ENCODE measurements around the gene TNFRSF12A.

The TNFRSF12A gene

DNA sequence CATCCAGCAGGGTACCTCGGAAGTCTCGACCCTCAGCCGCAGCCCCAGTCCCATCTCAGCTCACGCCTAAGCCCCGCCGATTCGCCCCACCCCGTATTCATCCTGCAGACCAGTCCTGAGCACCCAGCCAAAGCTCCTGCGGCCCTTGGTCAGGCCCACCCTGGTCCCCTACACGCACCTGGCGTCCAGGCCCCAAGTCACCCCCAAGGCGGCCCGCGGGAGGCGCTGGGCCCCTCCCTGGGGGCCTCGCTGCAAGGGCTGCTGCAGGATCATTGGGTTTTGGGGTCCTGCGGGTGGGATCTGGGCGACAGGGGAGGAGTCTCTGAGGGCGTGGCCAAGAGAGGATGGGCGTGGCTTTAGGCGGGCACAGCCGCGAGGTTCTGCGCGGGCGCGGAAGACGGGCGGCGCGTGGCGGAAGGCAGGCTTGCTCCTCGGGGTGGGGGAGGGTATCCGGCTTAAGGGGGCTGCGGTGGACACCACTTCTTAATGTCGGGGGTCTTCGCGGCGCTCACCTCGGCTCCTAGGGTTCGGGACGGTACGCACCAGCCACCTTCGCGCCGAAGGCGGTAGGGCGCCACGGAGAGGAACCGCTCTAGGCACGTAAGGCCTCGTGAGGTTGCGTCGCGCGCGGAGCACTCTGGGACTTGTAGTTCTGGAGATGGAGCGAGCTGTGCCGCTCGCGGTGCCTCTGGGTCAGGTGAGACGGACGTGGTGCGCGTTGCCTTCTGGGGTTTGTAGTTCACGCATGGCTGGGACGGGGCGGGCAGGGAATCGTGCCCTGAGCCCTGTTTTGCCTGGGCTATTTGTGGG is 3.7 kb downstream of the TNFRSF12A start, which contains the start of the genes HCFC1R1 and THOC6:
TSS of gene HCFC1R1 (minus strand) at position 274 of the 810 bp plus-strand sequence. CDS start at position 273, 1 bp downstream.
TSS of gene THOC6 (plus strand) at position 367 of the 810 bp plus-strand sequence. CDS start at position 659, 292 bp downstream.
- peaks cover 8% of the 10 kb centered on the region for H3K4me1 ChIP-seq (ENCODE audit: control insufficient read depth, insufficient read depth, low read length)
- H3K9ac ChIP-seq (ENCODE audit: low read depth, low read length), result peak within 1 kb of the TSS; percentile 87
- H3K36me3 ChIP-seq (ENCODE audit: control insufficient read depth, insufficient read depth, low read length), result peaks cover 25% of the 10 kb centered on the region
- peaks cover 2% of the 10 kb centered on the region for H3K27me3 ChIP-seq (ENCODE audit: control insufficient read depth, insufficient read depth, low read length)
- H3K9me3 ChIP-seq (ENCODE audit: control insufficient read depth, insufficient read depth, low read length), result no peaks in the 10 kb centered on the region
- peak within 1 kb of the TSS; percentile 95 for H3K4me3 ChIP-seq (ENCODE audit: low read depth, low read length)

DNA sequence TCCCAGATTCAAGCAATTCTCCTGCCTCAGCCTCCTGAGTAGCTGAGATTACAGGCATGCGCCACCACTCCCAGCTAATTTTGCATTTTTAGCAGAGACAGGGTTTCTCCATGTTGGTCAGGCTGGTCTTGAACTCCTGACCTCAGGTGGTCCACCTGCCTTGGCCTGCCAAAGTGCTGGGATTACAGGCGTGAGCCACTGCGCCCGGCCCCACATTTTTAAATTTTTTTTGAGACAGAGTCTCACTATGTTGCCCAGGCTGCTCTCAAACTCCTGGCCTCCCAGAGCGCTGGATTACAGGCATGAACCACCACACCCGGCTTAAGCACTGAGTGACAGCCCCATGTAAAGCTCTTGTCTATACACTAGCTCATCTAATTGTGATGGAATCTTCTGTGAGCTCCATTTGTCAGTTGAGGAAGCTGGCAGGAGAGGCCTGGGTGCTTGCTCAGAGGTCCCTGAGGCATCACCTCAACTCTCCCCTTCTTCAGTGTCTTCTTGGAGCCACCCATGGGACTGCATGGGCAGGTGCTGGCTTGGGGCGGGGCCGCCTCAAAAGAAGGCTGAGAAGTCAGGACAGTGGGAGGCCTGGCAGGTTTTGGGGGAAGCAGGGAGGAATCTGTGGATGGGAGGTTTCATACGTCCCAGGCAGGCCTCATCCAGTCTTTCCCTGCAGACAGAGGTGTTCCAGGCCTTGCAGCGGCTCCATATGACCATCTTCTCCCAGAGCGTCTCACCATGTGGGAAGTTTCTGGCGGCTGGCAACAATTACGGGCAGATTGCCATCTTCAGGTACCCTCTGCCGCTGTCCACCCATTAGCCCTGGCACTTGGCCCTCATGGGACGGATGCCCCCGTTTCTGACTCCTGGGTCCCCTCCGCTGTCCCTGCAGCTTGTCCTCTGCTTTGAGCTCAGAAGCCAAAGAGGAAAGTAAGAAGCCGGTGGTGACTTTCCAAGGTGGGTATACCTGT is 5.1 kb downstream of the TNFRSF12A start:
- no peaks in the 10 kb centered on the region for H3K9me3 ChIP-seq (ENCODE audit: control insufficient read depth, insufficient read depth, low read length)
- H3K36me3 ChIP-seq (ENCODE audit: control insufficient read depth, insufficient read depth, low read length), result peaks cover 29% of the 10 kb centered on the region
- H3K27me3 ChIP-seq (ENCODE audit: control insufficient read depth, insufficient read depth, low read length), result peaks cover 15% of the 10 kb centered on the region
- no peak overlapping the region for H3K9ac ChIP-seq (ENCODE audit: low read depth, low read length)
- H3K4me3 ChIP-seq (ENCODE audit: low read depth, low read length), result no peak overlapping the region
- H3K4me1 ChIP-seq (ENCODE audit: control insufficient read depth, insufficient read depth, low read length), result peaks cover 8% of the 10 kb centered on the region

- Histone ChIP-seq H3K4me1 (ENCODE audit: control insufficient read depth, insufficient read depth, low read length) (peaks cover 8% of the 10 kb centered on the region), H3K4me3 (ENCODE audit: low read depth, low read length) (no peak overlapping the region), H3K9me3 (ENCODE audit: control insufficient read depth, insufficient read depth, low read length) (no peaks in the 10 kb centered on the region), H3K27me3 (ENCODE audit: control insufficient read depth, insufficient read depth, low read length) (peaks cover 16% of the 10 kb centered on the region), H3K36me3 (ENCODE audit: control insufficient read depth, insufficient read depth, low read length) (peaks cover 32% of the 10 kb centered on the region), H3K9ac (ENCODE audit: low read depth, low read length) (no peak overlapping the region)
Measured at GRCh38 chr16:3026003-3026378, 5.8 kb downstream of the TNFRSF12A start.

GRCh38 chr16:3026609-3027488 is 6.7 kb downstream of the TNFRSF12A start:
- Histone ChIP-seq H3K36me3 (ENCODE audit: control insufficient read depth, insufficient read depth, low read length) (peaks cover 27% of the 10 kb centered on the region), H3K9ac (ENCODE audit: low read depth, low read length) (no peak overlapping the region), H3K9me3 (ENCODE audit: control insufficient read depth, insufficient read depth, low read length) (no peaks in the 10 kb centered on the region), H3K4me1 (ENCODE audit: control insufficient read depth, insufficient read depth, low read length) (peaks cover 8% of the 10 kb centered on the region), H3K27me3 (ENCODE audit: control insufficient read depth, insufficient read depth, low read length) (peaks cover 16% of the 10 kb centered on the region), H3K4me3 (ENCODE audit: low read depth, low read length) (no peak overlapping the region)

DNA sequence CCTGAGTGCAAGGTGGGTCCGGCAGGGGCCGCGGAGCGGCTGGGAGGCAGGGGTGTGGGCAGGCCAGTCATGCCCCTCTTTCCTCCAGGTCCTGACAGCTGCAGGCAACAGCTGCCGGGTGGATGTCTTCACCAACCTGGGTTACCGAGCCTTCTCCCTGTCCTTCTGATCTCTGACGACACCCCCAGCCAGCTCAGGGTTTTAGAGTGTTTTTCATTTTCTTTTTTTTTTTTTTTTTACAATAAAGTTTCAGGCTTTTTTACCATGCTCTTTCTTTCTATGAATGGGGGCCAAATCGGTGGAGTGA is 7.3 kb downstream of the TNFRSF12A start:
- H3K27me3 ChIP-seq (ENCODE audit: control insufficient read depth, insufficient read depth, low read length), result peaks cover 16% of the 10 kb centered on the region
- peaks cover 7% of the 10 kb centered on the region for H3K4me1 ChIP-seq (ENCODE audit: control insufficient read depth, insufficient read depth, low read length)
- H3K9ac ChIP-seq (ENCODE audit: low read depth, low read length), result no peak overlapping the region
- peaks cover 25% of the 10 kb centered on the region for H3K36me3 ChIP-seq (ENCODE audit: control insufficient read depth, insufficient read depth, low read length)
- no peak overlapping the region for H3K4me3 ChIP-seq (ENCODE audit: low read depth, low read length)
- H3K9me3 ChIP-seq (ENCODE audit: control insufficient read depth, insufficient read depth, low read length), result no peaks in the 10 kb centered on the region

- Histone ChIP-seq H3K4me1 (ENCODE audit: control insufficient read depth, insufficient read depth, low read length) (peaks cover 2% of the 10 kb centered on the region), H3K36me3 (ENCODE audit: control insufficient read depth, insufficient read depth, low read length) (peaks cover 25% of the 10 kb centered on the region), H3K27me3 (ENCODE audit: control insufficient read depth, insufficient read depth, low read length) (peaks cover 16% of the 10 kb centered on the region), H3K9ac (ENCODE audit: low read depth, low read length) (no peak overlapping the region), H3K9me3 (ENCODE audit: control insufficient read depth, insufficient read depth, low read length) (no peaks in the 10 kb centered on the region), H3K4me3 (ENCODE audit: low read depth, low read length) (peak overlapping the region; percentile 22)
Measured at GRCh38 chr16:3027983-3028715, 8.0 kb downstream of the TNFRSF12A start.

GRCh38 chr16:3028716-3029319 is 8.7 kb downstream of the TNFRSF12A start:
- Histone ChIP-seq H3K4me3 (ENCODE audit: low read depth, low read length) (peak overlapping the region; percentile 18), H3K4me1 (ENCODE audit: control insufficient read depth, insufficient read depth, low read length) (peaks cover 2% of the 10 kb centered on the region), H3K9me3 (ENCODE audit: control insufficient read depth, insufficient read depth, low read length) (no peaks in the 10 kb centered on the region), H3K27me3 (ENCODE audit: control insufficient read depth, insufficient read depth, low read length) (peaks cover 16% of the 10 kb centered on the region), H3K36me3 (ENCODE audit: control insufficient read depth, insufficient read depth, low read length) (peaks cover 25% of the 10 kb centered on the region), H3K9ac (ENCODE audit: low read depth, low read length) (no peak overlapping the region)

- peaks cover 16% of the 10 kb centered on the region for H3K27me3 ChIP-seq (ENCODE audit: control insufficient read depth, insufficient read depth, low read length)
- H3K9me3 ChIP-seq (ENCODE audit: control insufficient read depth, insufficient read depth, low read length), result no peaks in the 10 kb centered on the region
- no peak overlapping the region for H3K9ac ChIP-seq (ENCODE audit: low read depth, low read length)
- H3K4me3 ChIP-seq (ENCODE audit: low read depth, low read length), result peak overlapping the region; percentile 11
- peaks cover 2% of the 10 kb centered on the region for H3K4me1 ChIP-seq (ENCODE audit: control insufficient read depth, insufficient read depth, low read length)
- peaks cover 25% of the 10 kb centered on the region for H3K36me3 ChIP-seq (ENCODE audit: control insufficient read depth, insufficient read depth, low read length)
Measured at GRCh38 chr16:3029491-3030221, 9.5 kb downstream of the TNFRSF12A start.

DNA sequence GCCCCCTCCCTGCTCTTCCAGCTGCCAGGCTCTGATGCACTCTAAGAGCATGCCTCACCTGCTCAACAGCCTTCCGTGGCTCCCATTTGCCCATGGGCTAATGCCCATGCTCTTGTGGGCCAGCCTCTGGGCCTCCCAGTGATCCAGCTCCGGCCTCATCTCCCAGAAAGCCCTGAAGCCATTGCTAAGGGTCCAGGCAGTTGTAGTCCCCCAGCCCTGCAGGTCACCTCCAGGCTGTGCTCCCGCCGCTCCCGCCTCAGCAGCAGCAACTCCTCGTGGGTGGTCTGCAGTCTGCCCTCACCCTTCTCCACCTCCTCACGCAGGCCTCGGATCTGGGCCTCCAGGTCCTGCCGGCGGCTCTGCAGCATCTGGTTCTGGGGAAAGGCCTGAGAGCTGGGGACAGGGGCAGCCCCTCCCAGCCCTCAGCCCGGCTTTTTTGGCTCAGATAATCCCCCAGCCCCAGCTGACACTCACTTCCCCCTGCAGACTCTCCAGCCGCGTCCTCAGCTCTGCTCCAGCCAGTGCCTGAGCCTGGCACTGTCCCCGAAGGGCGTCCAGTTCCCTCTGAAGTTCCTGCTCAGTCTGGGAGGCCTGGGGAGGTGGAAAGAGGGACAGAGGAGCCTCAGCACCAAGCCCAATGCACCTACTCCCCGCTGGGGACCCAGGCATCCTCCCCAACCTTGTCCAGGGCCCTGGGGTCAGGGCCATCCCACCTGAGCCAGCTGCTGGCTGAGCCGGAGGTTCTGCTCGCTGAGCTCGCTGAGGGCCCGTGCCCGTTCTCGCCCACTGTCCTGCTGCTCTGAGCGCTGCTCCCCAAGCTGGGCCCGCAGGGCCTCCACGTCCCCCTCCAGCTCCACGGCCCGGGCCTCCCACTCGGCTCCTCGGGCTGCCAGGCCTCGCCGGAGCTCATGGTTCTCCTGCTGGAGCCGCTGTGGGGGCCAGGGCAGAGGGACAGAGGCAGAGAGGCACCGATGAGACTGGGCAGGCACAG is 10.3 kb downstream of the TNFRSF12A start:
- peaks cover 2% of the 10 kb centered on the region for H3K4me1 ChIP-seq (ENCODE audit: control insufficient read depth, insufficient read depth, low read length)
- no peaks in the 10 kb centered on the region for H3K9me3 ChIP-seq (ENCODE audit: control insufficient read depth, insufficient read depth, low read length)
- H3K36me3 ChIP-seq (ENCODE audit: control insufficient read depth, insufficient read depth, low read length), result peaks cover 25% of the 10 kb centered on the region
- no peak overlapping the region for H3K4me3 ChIP-seq (ENCODE audit: low read depth, low read length)
- peaks cover 19% of the 10 kb centered on the region for H3K27me3 ChIP-seq (ENCODE audit: control insufficient read depth, insufficient read depth, low read length)
- H3K9ac ChIP-seq (ENCODE audit: low read depth, low read length), result peak overlapping the region; percentile 24
